HG02943 (cell line): ENCODE results near the gene PLA2G4D.
"Not testable (repeated sequence)": the region's sequence is repeated elsewhere in the genome, so short reads cannot be mapped to it uniquely, and the experiment has no call there.

ENCODE experiments used
- ATAC-seq: cut with Tn5 transposase; IDR thresholded peaks from one replicate; pipeline ENCODE4 v1.9.1; 2021; ENCODE audit warnings: mild to moderate bottlenecking, low read depth, moderate library complexity; ENCODE audit not compliant: unreplicated experiment

The PLA2G4D gene

DNA sequence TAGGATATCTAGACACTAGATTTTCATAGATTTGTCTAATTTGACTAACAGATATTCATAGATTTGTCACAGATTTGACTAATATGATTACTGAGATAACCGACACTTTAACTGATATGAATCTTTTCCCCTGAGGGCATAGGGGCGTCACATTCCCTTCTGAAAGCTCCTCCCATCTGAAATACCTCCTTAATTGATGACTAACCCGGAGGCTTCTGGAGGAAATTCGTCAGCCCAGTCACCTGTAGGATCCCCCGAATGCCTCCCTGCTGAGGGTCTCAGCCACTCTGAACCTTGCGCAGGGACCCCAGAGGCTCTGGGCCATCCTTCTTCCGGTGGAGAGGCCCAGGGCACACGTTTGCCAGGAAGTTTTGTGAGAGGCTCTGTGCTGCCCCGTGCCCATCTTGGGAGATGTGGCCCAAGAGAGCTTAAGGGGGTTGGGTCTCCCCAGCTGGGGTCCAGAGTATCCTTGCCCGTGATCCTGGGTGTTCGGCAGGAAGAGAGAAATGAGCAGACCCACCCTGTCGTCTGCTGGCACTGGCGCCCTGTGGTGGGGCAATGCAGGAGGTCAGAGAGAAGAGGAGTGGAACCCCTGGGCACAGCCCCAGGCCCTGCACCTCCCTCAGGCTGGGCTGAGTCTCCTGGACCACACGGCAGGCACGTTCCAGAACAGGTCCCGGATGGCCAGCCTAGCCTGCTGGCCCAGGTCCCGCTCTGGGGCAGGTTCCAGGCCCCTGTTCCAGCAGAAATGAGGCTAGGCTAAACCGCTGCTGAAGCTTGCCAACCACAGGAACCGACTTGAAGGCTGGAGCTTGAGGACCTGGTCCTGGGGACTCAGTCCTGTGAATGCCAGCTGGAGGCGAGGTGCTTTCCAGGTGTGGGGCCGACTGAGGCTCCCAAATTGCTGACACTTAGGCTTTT lies 1.7 kb downstream of the PLA2G4D start:
- ATAC-seq, result no peak

DNA sequence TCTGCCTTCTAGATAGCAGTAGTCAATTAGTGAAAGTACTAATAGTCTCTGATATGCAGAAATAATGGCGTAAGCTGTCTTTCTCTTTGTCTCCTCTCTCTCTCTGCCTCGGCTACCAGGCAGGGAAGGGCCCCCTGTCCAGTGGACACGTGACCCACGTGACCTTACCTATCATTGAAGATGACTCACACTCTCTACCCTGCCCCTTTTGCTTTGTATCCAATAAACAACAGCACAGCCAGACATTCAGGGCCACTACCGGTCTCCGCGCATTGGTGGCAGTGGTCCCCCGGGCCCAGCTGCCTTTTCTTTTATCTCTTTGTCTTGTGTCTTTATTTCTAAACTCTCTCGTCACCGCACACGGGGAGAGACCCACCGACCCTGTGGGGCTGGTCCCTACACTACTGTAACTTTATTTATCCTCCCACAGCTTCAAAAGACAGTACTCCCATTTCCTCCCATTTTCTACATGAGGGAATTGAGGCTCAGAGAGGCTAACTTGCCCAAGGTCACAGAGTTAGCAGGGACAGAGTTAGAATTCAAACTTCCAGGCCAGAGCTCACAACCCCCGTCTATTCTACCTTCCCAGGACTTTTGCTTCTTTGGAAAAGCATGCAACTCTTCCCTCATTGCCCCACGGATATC lies 2.5 kb downstream of the PLA2G4D start:
- not testable (repeated sequence) for ATAC-seq

DNA sequence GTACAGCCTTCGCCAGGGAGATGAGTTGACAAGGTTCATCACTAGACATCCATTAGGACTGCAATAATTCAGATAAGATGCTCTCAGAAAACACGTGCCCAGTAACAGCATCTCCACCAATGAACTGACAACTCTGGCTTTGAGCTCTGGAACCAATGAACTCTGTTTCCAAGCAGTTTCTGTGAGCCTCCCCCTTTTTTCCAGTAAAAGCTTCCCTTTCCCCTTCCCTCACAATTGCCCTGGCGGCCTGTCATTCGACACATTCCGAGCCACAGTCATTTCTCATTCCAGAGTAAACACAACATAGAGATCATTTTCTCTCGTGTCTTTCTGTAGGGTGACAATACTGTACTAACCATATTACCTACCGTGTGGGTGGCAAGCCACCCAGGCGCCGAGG lies 3.6 kb downstream of the PLA2G4D start:
- ATAC-seq, result no peak

DNA sequence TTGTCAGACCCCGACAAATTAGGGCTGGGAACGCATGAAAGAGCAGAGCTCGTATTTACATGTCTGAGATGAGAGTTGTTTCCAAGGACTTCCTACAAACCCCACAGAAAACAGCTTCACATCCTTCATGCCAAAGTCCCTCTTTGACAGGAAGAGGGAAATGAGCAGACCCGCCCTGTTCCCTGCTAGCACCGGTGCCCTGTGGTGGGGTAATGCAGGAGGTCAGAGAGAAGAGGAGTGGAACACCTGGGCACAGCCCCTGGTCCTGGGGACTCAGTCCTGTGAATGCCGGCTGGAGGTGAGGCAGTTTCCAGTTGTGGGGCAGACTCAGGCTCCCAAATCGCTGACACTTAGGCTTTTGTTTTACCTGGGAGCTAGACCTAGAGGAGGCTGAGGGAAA lies 4.0 kb downstream of the PLA2G4D start:
- no peak for ATAC-seq

DNA sequence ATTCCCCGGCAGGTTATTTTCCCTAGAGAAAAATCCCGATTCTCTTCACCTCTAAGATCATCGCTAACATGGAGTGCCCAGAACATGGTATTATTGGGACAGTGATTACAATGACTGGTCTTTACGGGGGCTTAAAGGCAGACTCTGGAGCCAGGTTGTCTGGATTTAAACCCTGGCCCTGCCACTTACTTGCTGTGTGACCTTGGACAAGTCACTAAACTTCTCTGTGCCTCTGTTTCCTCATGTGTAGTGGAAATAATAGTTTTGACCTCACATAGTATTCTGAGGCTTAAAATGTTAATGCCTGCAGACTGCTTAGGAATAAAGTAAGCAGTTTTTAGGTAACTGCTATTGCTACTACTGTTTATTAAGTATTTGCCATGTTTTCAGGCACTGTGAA lies 4.4 kb downstream of the PLA2G4D start:
- ATAC-seq, result no peak

DNA sequence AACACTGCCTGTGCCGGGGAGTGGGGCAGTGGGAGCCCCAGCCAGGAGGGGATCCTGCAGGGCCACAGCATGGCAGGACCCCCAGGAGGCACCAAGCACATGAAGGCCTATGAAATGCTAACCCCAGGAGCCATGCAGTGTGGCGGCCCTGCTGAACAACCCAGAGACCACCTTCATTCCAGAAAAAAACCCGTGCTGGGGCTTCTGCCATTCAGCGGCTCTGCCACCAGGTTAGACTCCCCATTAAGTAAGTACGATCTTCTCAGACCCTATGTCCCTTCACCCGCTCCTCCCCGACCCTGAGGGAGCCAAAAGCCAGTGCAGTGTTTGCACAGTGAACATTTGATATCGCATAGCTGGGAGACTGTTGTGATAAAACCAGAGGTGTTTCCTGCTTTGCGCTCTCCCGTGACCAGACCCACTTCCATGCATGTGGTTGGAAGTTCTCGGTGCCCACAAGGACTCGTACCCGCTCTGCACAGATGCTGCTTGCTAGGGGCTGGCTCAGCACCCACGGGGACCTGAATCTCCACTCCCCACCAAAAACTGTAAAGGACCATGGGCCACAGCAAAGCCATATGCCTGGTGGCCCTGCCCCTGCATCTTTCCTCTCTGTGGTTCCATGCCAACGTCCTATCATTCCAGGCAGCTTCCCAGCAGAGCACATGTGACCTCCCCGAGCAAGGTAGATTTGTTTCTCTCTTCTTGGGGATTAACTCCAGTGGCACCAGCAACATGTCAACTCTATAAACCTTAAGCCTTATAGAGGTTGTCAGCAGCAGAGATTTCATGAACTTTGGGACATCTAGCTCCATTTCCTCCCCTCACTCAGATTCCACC lies 5.3 kb downstream of the PLA2G4D start:
- ATAC-seq, result no peak

DNA sequence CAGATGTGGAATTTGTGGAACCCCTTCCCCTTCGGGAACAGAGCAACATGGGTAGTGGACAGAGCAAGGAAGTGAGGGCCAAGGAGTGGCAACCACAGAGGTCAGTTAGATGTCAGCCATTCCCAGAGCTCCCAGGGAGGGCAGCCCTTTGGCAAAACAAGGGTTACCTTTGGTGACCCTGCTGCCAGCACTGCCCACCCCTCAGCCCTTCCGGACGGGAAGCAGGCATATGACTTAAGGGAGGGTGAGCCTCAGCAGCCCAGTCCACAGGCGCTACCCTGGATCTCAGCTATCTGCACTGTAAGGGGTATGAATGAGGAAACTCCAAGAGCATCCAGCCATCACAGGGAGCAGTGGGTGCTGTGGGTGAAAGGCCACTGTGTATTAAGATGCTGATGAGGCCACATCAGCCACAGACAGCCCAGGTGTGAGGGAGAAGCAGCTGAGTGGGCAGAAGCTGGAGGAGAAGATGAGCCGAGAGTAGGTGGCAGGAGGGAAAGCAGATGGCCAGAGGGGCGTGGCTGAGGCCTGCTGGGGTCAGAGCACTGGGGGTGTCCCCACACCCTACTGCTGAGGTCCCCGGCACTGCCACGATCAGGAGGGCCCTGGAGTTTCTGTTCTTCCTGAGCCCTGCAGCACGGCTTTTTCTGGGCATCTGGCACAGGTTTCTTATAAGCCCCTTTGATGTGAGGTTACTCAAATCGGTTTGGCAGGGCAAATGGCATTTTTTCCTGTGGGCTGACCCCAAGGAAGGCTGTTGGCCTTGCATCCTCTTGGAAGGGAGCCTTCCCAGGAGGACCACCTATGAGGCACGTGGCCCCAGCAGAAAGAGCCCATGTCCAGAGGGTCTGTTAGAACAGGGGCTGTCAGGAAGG lies 6.2 kb downstream of the PLA2G4D start:
- ATAC-seq, result no peak

DNA sequence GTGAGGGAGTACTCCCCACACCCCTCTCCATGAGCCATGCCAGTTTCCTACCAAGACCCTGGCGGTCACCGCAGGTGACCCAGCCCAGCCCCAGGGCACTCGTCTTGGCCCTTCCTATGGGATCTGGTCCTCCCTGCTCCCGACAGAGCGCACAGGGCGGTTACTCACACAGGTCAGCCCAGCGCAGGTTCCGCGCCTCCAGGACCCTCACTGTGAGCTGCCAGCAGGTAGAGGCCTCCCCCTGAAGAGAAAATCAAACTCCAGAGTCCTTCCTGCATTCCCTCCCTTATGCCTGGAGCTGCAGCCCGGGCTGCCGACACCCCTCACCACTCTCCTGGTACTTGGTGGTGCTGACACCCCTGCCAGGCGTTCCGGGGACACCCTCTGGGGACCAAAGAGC lies 6.9 kb downstream of the PLA2G4D start:
- no peak for ATAC-seq

DNA sequence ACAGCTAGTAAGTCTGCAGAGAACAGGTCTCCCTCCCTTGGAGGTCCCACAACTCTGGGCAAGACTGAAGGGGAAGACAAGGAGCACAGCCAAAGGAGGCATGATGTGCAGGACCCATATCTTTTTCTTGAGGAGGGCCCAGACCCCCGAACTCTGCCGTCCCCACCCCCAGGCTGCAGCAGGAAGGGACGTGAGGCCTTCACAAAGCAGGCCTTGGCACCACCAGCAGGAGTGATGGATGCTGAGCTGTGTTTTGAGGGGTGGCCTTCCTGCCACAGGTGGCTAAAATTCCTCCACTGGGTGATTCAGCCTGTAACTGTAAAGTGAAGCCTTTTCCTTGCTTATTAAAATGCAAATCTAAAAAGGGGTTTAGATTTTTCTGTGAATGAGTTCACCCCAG lies 8.6 kb downstream of the PLA2G4D start:
- ATAC-seq, result no peak

DNA sequence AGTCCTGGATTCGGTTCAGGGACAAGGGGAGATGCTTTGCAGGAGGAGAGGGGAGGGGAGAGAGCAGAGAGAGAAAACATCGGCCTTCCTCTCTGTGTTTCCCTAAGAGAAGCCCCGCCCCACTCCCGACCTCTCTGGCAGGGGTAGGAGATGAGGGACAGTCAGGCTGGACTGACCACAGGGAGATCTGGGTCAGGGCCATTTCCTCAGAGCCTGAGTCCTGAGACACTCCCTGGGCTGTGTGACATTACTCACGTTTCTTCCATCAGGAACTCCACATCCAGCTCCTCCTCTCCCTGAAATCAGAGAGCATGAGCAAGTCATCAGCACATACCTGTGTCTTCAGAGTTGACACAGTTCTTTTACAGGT lies 9.1 kb downstream of the PLA2G4D start:
- ATAC-seq, result no peak

DNA sequence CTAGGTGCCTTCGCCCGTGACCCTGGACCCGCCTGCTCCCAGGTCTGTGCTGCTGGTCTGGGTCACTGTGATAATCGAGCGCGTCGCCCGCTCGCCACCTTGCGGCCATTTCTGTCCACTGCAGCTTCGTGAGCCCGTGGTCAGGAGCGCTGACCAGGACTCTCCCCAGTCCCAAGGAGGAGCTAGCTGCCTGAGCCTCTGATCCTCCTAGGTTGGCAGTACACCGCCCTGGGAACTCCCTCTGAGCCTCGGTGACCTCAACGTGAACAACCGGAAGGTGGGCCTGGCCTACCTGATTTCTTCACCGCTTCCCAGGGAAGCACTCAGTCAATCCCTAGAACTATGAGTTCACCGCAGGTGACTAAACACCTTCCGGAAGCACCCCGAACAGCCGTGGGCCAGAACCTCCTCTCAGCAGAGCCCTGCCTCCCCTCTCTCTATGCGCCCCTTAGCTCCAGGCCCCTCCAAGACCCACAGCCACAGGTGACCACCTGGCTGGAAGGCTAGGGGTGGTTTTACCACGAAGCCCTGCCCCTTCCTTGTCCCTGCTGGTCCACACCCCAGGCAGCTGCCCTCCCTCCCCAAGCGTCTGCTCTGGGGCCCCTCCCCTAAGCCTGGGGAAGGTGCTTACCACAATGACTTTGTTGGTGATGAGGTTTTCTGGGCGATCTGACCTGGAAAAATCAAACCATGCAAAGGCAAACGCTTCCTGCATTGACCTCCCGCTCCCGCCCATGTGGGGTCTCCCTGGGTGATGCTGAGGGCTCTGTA lies 9.7 kb downstream of the PLA2G4D start:
- ATAC-seq, result no peak

DNA sequence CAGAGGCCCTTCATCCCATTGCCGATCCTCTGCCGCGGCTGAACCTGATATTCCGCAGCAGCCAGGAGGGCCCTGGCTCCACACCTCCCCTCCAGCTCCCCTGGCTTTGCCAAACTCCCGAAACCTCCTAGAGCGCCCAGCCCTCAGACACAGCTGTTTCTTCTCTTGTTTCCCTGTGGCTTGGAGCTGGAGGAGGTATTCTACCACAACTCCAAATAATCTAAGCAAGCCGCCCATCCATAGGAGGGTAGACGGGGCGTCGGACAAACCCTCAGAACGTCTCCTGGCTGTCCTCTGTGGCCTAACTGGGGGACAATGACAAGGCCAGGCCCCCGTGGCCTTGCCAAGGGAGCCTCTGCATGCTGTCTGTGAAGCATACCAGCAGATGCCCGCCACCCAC lies 10.4 kb downstream of the PLA2G4D start:
- ATAC-seq, result no peak

DNA sequence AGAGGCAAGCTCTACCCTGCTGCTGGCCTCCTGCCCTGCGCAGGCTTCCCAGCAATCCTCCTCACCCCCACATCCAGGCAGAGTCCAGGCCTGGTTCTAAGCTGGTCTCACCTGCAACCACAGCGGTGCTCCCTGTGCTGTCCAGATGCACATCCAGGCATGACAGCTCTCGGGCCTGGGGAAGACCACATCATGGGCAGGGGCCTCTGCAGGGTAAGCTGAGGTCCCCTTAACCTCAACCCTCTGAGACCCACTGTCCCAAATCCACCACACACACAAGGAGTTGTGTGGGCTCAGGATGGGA lies 10.8 kb downstream of the PLA2G4D start:
- no peak for ATAC-seq

DNA sequence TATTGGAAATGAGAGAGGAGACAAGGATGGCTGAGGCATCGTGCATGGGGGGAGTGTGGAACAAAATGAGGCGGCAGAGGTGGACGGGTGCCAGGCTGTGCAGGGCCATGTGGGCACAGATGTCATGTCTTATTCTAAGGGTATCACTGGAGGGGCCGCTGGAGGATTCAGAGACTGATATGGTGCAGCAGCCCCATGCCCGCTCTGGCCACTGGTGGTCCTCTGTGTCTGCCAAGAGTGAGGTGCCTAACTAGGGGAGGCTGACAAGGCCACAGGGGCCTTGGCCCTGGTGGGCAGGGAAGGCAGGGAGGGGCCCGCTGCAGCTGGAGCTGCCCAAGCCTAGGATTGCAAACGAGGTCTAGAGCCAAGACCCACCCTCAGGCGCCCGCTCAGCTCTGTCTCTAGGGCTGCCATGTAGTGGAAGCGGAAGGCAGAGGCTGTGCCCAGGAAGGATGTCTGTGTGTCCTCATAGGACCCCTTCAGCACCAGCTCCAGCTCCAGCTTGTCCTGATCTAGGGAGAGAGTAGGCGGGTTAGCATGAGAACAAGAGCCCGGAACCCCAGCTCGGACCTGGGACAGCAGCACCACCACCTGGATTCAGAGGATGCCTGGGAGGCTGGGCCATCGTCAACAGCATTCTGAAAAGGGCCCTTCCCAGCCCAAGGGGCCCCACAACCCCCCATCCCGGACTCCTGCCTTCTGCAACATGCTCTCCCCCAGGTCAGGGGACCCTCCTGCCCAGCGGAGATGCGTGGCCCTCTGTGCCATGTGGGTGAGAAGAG lies 11.3 kb downstream of the PLA2G4D start:
- no peak for ATAC-seq

DNA sequence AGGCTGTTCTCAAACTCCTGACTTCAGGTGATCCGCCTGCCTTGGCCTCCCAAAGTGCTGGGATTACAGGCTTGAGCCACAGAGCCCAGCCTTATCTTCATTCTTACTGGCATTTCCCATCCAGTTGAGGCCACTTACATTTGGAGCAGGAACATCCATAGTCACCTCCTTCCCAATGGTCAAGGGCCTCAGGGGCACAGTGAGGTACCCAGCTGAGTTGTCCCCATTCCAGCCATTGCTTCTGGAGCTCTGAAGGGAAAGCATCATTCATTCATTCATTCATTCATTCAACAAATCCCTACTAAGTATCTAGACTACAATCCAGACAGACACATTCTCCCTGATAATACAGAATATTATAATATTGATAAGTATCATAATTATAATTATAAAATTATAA lies 12.2 kb downstream of the PLA2G4D start:
- ATAC-seq, result no peak

DNA sequence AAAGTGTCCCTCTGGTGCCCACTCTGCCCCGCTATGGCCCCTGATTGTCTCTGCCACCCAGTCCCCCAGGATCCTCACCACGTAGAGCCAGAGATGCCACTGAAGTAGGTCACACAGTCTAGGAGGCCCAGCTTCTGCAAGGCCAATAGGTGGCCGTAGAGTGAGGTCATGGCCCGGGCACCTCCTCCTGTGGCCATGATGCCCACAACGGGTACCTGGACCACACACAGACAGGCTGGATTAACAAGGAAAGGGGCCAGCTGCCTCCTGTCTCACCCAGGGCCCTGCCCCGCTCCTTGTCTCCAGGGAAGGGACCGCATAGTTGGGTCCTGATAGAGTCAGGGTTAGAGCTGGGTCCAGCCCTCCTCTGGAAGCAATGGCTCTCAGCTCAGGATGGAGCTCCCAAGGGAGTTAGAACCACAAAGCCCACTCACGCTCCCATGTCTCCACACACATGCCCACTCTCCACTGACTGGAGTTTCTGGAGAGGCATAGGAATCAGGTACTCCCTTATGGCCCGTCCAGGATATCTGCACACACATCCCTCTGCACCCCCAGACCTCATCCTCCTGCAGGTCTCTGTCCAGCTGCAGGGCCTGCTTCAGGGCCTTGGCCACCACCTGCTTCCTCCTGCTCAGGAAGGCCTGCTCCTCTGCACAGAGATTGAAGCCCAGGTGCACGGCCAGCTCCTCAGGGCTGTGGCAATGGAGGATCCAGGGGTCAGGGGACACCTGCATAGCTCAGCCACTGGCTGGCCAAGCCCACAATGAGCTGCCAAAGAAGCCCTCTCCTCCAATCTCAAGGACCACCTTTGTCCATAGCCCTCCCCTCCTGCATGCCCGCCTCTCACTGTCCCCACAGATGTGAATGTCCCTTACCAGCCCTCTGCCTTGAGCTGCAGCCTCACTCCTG lies 13.2 kb downstream of the PLA2G4D start:
- ATAC-seq, result no peak

DNA sequence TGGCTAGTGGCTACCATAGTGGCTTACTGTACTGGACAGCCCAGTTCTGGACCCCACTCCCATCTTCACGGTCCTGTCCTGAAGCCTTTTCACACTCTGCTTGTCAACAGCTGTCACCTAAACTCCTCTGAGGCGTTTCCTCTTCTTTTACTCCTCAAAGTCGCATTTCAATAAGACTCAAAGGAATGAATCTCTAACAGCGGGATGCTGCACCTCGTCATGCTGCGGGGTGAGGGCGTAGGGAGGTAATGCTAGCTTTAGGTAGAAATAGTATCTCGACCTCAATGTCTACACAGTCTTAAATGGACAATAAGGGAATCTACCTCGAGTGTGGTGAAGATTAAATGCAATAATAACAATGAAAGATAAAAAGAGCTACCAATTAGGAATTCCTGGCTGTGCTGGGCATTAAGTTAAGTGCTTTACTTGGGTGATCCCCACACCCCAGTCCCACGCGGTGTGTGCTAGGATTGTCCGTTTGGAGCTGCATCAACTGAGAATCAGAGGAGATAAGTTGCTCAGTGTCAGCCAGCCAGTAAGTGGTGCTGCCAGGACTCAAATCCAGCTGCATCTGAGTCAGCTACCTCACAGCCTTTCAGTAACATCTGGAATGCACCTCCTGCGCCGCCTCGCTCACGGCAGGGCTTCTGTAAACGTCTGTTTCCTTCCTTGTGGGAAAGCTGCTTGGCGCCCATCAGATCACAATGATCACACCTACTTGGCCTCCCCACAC lies 14.0 kb downstream of the PLA2G4D start:
- ATAC-seq, result no peak
